ENCODE data around the gene C2CD2. TPM values are rescaled to one million over a fixed set of nuclear protein-coding genes. Genes with fewer than 3 reads are reported as not detected.

The C2CD2 gene
- total RNA-seq, 1 experiment from 2014 or later: 12.6 TPM

GRCh38 chr21:41943851-41944250, 10.0 kb downstream of the C2CD2 start:
- H3K4me1 ChIP-seq: no peaks in the 10 kb centered on the region
- no peak for DNase-seq
- H3K36me3 ChIP-seq (ENCODE audit: control insufficient read depth, insufficient read depth, low read length): no peaks in the 10 kb centered on the region
- Mint-ChIP-seq H3K36me3 (ENCODE audit: insufficient read depth, unreplicated experiment) (peaks cover 10% of the 10 kb centered on the region), H3K27me3 (ENCODE audit: insufficient read depth, unreplicated experiment) (no peaks in the 10 kb centered on the region), H3K27ac (ENCODE audit: unreplicated experiment) (no peak overlapping the region), H3K9me3 (ENCODE audit: unreplicated experiment) (peaks cover 8% of the 10 kb centered on the region), H3K4me1 (ENCODE audit: low read depth, unreplicated experiment) (no peaks in the 10 kb centered on the region), H3K4me3 (ENCODE audit: unreplicated experiment) (no peak overlapping the region)
- H3K9me3 ChIP-seq: no peaks in the 10 kb centered on the region
- no peaks in the 10 kb centered on the region for H3K27me3 ChIP-seq (replicated peaks; ENCODE audit: control insufficient read depth, insufficient read depth, low read length)
- no peak overlapping the region for H3K4me3 ChIP-seq (ENCODE audit: low read depth, low read length)
- ChIA-PET CTCF (no interaction called here), POLR2A (no interaction called here)
- no TSS peak for BruUV-seq (replicated peaks)
- intact Hi-C loops (cut with micrococcal nuclease; ENCODE audit: unreplicated experiment): no loop called here
- TF ChIP-seq CTCF (IDR thresholded peaks at IDR 0.05; ENCODE audit: insufficient read depth in 1 of 2, low read depth in 1 of 2, low read length in 1 of 2, severe bottlenecking in 1 of 2, unreplicated experiment in 1 of 2): no peak

GRCh38 chr21:41942457-41942856, 11.4 kb downstream of the C2CD2 start:
- ChIA-PET CTCF (no interaction called here), POLR2A (no interaction called here)
- Mint-ChIP-seq H3K27ac (ENCODE audit: unreplicated experiment) (no peak overlapping the region), H3K4me3 (ENCODE audit: unreplicated experiment) (no peak overlapping the region), H3K9me3 (ENCODE audit: unreplicated experiment) (peaks cover 8% of the 10 kb centered on the region), H3K4me1 (ENCODE audit: low read depth, unreplicated experiment) (no peaks in the 10 kb centered on the region), H3K27me3 (ENCODE audit: insufficient read depth, unreplicated experiment) (no peaks in the 10 kb centered on the region), H3K36me3 (ENCODE audit: insufficient read depth, unreplicated experiment) (peaks cover 10% of the 10 kb centered on the region)
- Histone ChIP-seq H3K9me3 (no peaks in the 10 kb centered on the region), H3K4me3 (ENCODE audit: low read depth, low read length) (no peak overlapping the region), H3K36me3 (ENCODE audit: control insufficient read depth, insufficient read depth, low read length) (no peaks in the 10 kb centered on the region), H3K4me1 (no peaks in the 10 kb centered on the region), H3K27me3 (replicated peaks; ENCODE audit: control insufficient read depth, insufficient read depth, low read length) (no peaks in the 10 kb centered on the region)
- intact Hi-C loops (cut with micrococcal nuclease; ENCODE audit: unreplicated experiment): no loop called here
- no peak for TF ChIP-seq CTCF (IDR thresholded peaks at IDR 0.05; ENCODE audit: insufficient read depth in 1 of 2, low read depth in 1 of 2, low read length in 1 of 2, severe bottlenecking in 1 of 2, unreplicated experiment in 1 of 2)
- no peak for DNase-seq
- BruUV-seq (replicated peaks): no TSS peak

GRCh38 chr21:41941941-41942340, 11.9 kb downstream of the C2CD2 start:
- CTCF ChIA-PET: no interaction called here
- DNase-seq: no peak
- BruUV-seq (replicated peaks): no TSS peak
- Histone ChIP-seq H3K27me3 (replicated peaks; ENCODE audit: control insufficient read depth, insufficient read depth, low read length) (no peaks in the 10 kb centered on the region), H3K9me3 (no peaks in the 10 kb centered on the region), H3K4me1 (no peaks in the 10 kb centered on the region), H3K4me3 (ENCODE audit: low read depth, low read length) (no peak overlapping the region), H3K36me3 (ENCODE audit: control insufficient read depth, insufficient read depth, low read length) (no peaks in the 10 kb centered on the region)
- Mint-ChIP-seq H3K4me3 (ENCODE audit: unreplicated experiment) (no peak overlapping the region), H3K27me3 (ENCODE audit: insufficient read depth, unreplicated experiment) (no peaks in the 10 kb centered on the region), H3K27ac (ENCODE audit: unreplicated experiment) (no peak overlapping the region), H3K9me3 (ENCODE audit: unreplicated experiment) (peaks cover 8% of the 10 kb centered on the region), H3K36me3 (ENCODE audit: insufficient read depth, unreplicated experiment) (peaks cover 10% of the 10 kb centered on the region), H3K4me1 (ENCODE audit: low read depth, unreplicated experiment) (no peaks in the 10 kb centered on the region)
- intact Hi-C loops (cut with micrococcal nuclease; ENCODE audit: unreplicated experiment): no loop called here
- TF ChIP-seq CTCF (IDR thresholded peaks at IDR 0.05; ENCODE audit: insufficient read depth in 1 of 2, low read depth in 1 of 2, low read length in 1 of 2, severe bottlenecking in 1 of 2, unreplicated experiment in 1 of 2): no peak
- POLR2A ChIA-PET: no interaction called here

Data from Caco-2 (cell line).